Nephron (organoid): ENCODE data around the gene GYS1.

Experiments
- H3K27ac Mint-ChIP-seq, 3 experiments: 2 replicates each; pipeline ENCODE4 v1.8.0; 2020; ENCODE audit warnings: mixed read lengths in 3 of 3, mild to moderate bottlenecking in 2 of 3, moderate library complexity in 1 of 3
- H3K27me3 Mint-ChIP-seq: 2 replicates; pipeline ENCODE4 v1.8.0; 2021; ENCODE audit warnings: low read depth, mild to moderate bottlenecking, moderate library complexity, mixed read lengths
- H3K36me3 Mint-ChIP-seq: 2 replicates; pipeline ENCODE4 v1.8.0; 2020; ENCODE audit warnings: low read depth, mixed read lengths
- H3K4me1 Mint-ChIP-seq: 2 replicates; pipeline ENCODE4 v1.8.0; 2020; ENCODE audit warnings: mixed read lengths
- H3K4me3 Mint-ChIP-seq, 3 experiments: 2 replicates each; pipeline ENCODE4 v1.8.0; 2020; ENCODE audit warnings: mild to moderate bottlenecking in 3 of 3, mixed read lengths in 3 of 3, moderate library complexity in 2 of 3
- H3K9me3 Mint-ChIP-seq: 2 replicates; pipeline ENCODE4 v1.8.0; 2020; ENCODE audit warnings: mixed read lengths
- CTCF ChIP-seq, 3 experiments: fragments of 200-600 bp; sonication (generic); IDR thresholded peaks; one replicate each; pipeline ENCODE4 v1.5.0; 2021; ENCODE audit warnings: antibody characterized with exemption in 3 of 3; ENCODE audit not compliant: unreplicated experiment in 3 of 3

The GYS1 gene

GRCh38 chr19:48963371-48964204 is 29.5 kb downstream of the GYS1 start:
- H3K27ac Mint-ChIP-seq, result peak overlapping the region; percentile 96 to 100 (median 99)

GRCh38 chr19:48962849-48963165 is 30.3 kb downstream of the GYS1 start:
- Mint-ChIP-seq H3K27ac (peak overlapping the region; percentile 96 to 100 (median 99)), H3K4me3 (peak overlapping the region in 2 of 3 experiments; percentile 36 to 100), H3K9me3 (no peaks in the 10 kb centered on the region), H3K27me3 (no peaks in the 10 kb centered on the region), H3K4me1 (peaks cover 27% of the 10 kb centered on the region), H3K36me3 (peaks cover 24% of the 10 kb centered on the region)
- TF ChIP-seq CTCF (IDR thresholded peaks at IDR 0.05; ENCODE audit: unreplicated experiment in 3 of 3), result no peak

More at GRCh38 chr19:48963371-48964204, 29.5 kb downstream of the GYS1 start:
- H3K27me3 Mint-ChIP-seq, result no peaks in the 10 kb centered on the region
- H3K4me3 Mint-ChIP-seq, result peak overlapping the region; percentile 99 to 100 (median 99)
- H3K36me3 Mint-ChIP-seq, result peaks cover 29% of the 10 kb centered on the region
- TF ChIP-seq CTCF (IDR thresholded peaks at IDR 0.05; ENCODE audit: unreplicated experiment in 3 of 3), result no peak
- peaks cover 27% of the 10 kb centered on the region for H3K4me1 Mint-ChIP-seq
- H3K9me3 Mint-ChIP-seq, result no peaks in the 10 kb centered on the region

GRCh38 chr19:48962029-48962848 is 30.9 kb downstream of the GYS1 start:
- peak overlapping the region; percentile 53 to 100 (median 56) for H3K4me3 Mint-ChIP-seq
- peak overlapping the region; percentile 96 to 100 (median 99) for H3K27ac Mint-ChIP-seq
- peaks cover 3% of the 10 kb centered on the region for H3K27me3 Mint-ChIP-seq
- no peak for TF ChIP-seq CTCF (IDR thresholded peaks at IDR 0.05; ENCODE audit: unreplicated experiment in 3 of 3)
- H3K9me3 Mint-ChIP-seq, result no peaks in the 10 kb centered on the region
- H3K36me3 Mint-ChIP-seq, result peaks cover 25% of the 10 kb centered on the region
- peaks cover 27% of the 10 kb centered on the region for H3K4me1 Mint-ChIP-seq

GRCh38 chr19:48961673-48962028 is 31.5 kb downstream of the GYS1 start:
- H3K27ac Mint-ChIP-seq, result peak overlapping the region; percentile 96 to 100 (median 99)
- H3K4me1 Mint-ChIP-seq, result peaks cover 25% of the 10 kb centered on the region
- H3K9me3 Mint-ChIP-seq, result no peaks in the 10 kb centered on the region
- H3K36me3 Mint-ChIP-seq, result peaks cover 27% of the 10 kb centered on the region
- peaks cover 4% of the 10 kb centered on the region for H3K27me3 Mint-ChIP-seq
- peak overlapping the region; percentile 53 to 60 (median 56) for H3K4me3 Mint-ChIP-seq
- no peak for TF ChIP-seq CTCF (IDR thresholded peaks at IDR 0.05; ENCODE audit: unreplicated experiment in 3 of 3)

- peaks cover 4% of the 10 kb centered on the region for H3K27me3 Mint-ChIP-seq
- H3K9me3 Mint-ChIP-seq, result no peaks in the 10 kb centered on the region
- TF ChIP-seq CTCF (IDR thresholded peaks at IDR 0.05; ENCODE audit: unreplicated experiment in 3 of 3), result no peak
- H3K36me3 Mint-ChIP-seq, result peaks cover 22% of the 10 kb centered on the region
- H3K4me3 Mint-ChIP-seq, result peak overlapping the region in 1 of 3 experiments; percentile 14
- H3K27ac Mint-ChIP-seq, result peak overlapping the region; percentile 76 to 100 (median 99)
- peaks cover 21% of the 10 kb centered on the region for H3K4me1 Mint-ChIP-seq
These were observed 32.0 kb downstream of the GYS1 start for GRCh38 chr19:48961051-48961649.
